SK-N-SH treated with all-trans-retinoic acid at 6 μM for 48 hours (cell line): ENCODE data around the gene FLG.

ENCODE experiments used
- ATAC-seq: fragments of 200-7000 bp; cut with Tn5 transposase; 3 replicates; pipeline ENCODE4 v1.9.1; 2020; ENCODE audit warnings: mild to moderate bottlenecking, moderate library complexity
- ARNTL ChIP-seq: fragments of 450-650 bp; formaldehyde crosslinking; IDR thresholded peaks from 2 replicates; pipeline ENCODE4 v1.5.0; 2020; ENCODE audit warnings: low read depth, mild to moderate bottlenecking, moderate library complexity, borderline replicate concordance
- BACH2 ChIP-seq: fragments of 250-450 bp; sonication (Bioruptor Pico); IDR thresholded peaks from 2 replicates; pipeline ENCODE4 v1.9.0; 2021; ENCODE audit warnings: mild to moderate bottlenecking, borderline replicate concordance
- CREB5 ChIP-seq: fragments of 250-450 bp; sonication (Bioruptor Pico); IDR thresholded peaks from 2 replicates; pipeline ENCODE4 v1.5.1; 2020; ENCODE audit warnings: low read depth, mild to moderate bottlenecking, moderate library complexity
- CSDC2 ChIP-seq: fragments of 250-450 bp; sonication (Bioruptor Pico); IDR thresholded peaks from 2 replicates; pipeline ENCODE4 v1.5.0; 2020; ENCODE audit warnings: mild to moderate bottlenecking, moderate library complexity
- CSRNP3 ChIP-seq: fragments of 250-450 bp; sonication (Bioruptor Pico); IDR thresholded peaks from 2 replicates; pipeline ENCODE4 v1.5.1; 2021; ENCODE audit warnings: mild to moderate bottlenecking, moderate library complexity
- ESRRG ChIP-seq: fragments of 250-450 bp; sonication (Bioruptor Pico); IDR thresholded peaks from 2 replicates; pipeline ENCODE4 v1.6.1; 2021; ENCODE audit warnings: mild to moderate bottlenecking
- GLIS3 ChIP-seq: fragments of 250-450 bp; sonication (Bioruptor Pico); IDR thresholded peaks from 2 replicates; pipeline ENCODE4 v1.5.0; 2020; ENCODE audit warnings: mild to moderate bottlenecking, moderate library complexity
- OSR1 ChIP-seq: fragments of 250-450 bp; sonication (Bioruptor Pico); IDR thresholded peaks from 2 replicates; pipeline ENCODE4 v1.8.0; 2022; ENCODE audit warnings: moderate library complexity, mild to moderate bottlenecking, inconsistent platforms
- PPARA ChIP-seq: fragments of 250-450 bp; sonication (Bioruptor Pico); IDR thresholded peaks from 2 replicates; pipeline ENCODE4 v1.5.0; 2020; ENCODE audit warnings: mild to moderate bottlenecking, borderline replicate concordance
- RARB ChIP-seq: fragments of 250-450 bp; sonication (Bioruptor Pico); IDR thresholded peaks from 2 replicates; pipeline ENCODE4 v1.8.0; 2021; ENCODE audit warnings: mild to moderate bottlenecking, moderate library complexity
- SNAI2 ChIP-seq: fragments of 250-450 bp; sonication (Bioruptor Pico); IDR thresholded peaks from 2 replicates; pipeline ENCODE4 v1.5.0; 2020; ENCODE audit warnings: mild to moderate bottlenecking, moderate library complexity
- TCF4 ChIP-seq: fragments of 250-450 bp; sonication (Bioruptor Pico); IDR thresholded peaks from 2 replicates; pipeline ENCODE4 v1.8.0; 2021; ENCODE audit warnings: mild to moderate bottlenecking, moderate library complexity, borderline replicate concordance
- TOX ChIP-seq: fragments of 250-450 bp; sonication (Bioruptor Pico); IDR thresholded peaks from 2 replicates; pipeline ENCODE4 v1.8.0; 2021; ENCODE audit warnings: mild to moderate bottlenecking, moderate library complexity, borderline replicate concordance
- ZC3H10 ChIP-seq: fragments of 250-450 bp; sonication (Bioruptor Pico); IDR thresholded peaks from 2 replicates; pipeline ENCODE4 v1.5.1; 2021; ENCODE audit warnings: mild to moderate bottlenecking, moderate library complexity
- ZFP3 ChIP-seq: fragments of 250-450 bp; sonication (Bioruptor Pico); IDR thresholded peaks from 2 replicates; pipeline ENCODE4 v1.5.0; 2020; ENCODE audit warnings: mild to moderate bottlenecking, moderate library complexity
- ZFP30 ChIP-seq: fragments of 450-650 bp; formaldehyde crosslinking; IDR thresholded peaks from 2 replicates; pipeline ENCODE4 v1.5.0; 2022; ENCODE audit warnings: mild to moderate bottlenecking, moderate library complexity
- ZNF70 ChIP-seq: fragments of 450-650 bp; formaldehyde crosslinking; IDR thresholded peaks from 2 replicates; pipeline ENCODE4 v1.5.0; 2020; ENCODE audit warnings: mild to moderate bottlenecking, moderate library complexity
- ZNF8 ChIP-seq: fragments of 450-650 bp; formaldehyde crosslinking; IDR thresholded peaks from 2 replicates; pipeline ENCODE4 v1.5.0; 2020; ENCODE audit warnings: mild to moderate bottlenecking, moderate library complexity
- TF ChIP-seq, protein P1 (sequence below): fragments of 250-450 bp; sonication (Bioruptor Pico); IDR thresholded peaks from 2 replicates; pipeline ENCODE4 v1.8.0; 2020; ENCODE audit warnings: mild to moderate bottlenecking, moderate library complexity, borderline replicate concordance
- TF ChIP-seq, protein P2 (sequence below): fragments of 250-450 bp; sonication (Bioruptor Pico); IDR thresholded peaks from 2 replicates; pipeline ENCODE4 v1.8.0; 2021; ENCODE audit warnings: low read depth, mild to moderate bottlenecking, moderate library complexity, borderline replicate concordance

The FLG gene

DNA sequence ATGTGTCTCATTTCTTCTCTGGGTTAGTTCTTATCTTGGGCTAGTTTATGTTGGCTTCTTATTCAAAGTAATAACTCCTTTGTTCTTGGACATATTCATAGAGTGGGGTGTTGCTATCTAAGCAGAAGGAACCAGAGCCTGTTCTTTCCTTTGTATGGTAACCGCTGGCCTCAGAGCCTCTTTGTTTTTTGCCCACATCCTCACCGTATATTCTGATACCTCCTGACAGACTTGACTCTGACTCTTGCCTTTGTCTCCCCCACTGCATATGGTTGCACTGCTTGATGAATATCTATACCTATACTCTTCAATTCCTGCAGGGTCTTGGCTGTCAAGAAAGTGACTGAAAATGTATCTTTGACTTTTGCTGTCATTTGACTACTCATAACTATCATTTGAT lies 24.6 kb upstream of the FLG start:
- ATAC-seq = no peak
- no peak for TF ChIP-seq SNAI2 (CRISPR knock-in tag)
- no peak for TF ChIP-seq ESRRG (CRISPR knock-in tag)
- TF ChIP-seq PPARA = no peak
- TF ChIP-seq CREB5 = no peak
- TF ChIP-seq TOX (CRISPR knock-in tag) = no peak
- no peak for TF ChIP-seq BACH2 (CRISPR knock-in tag)
- no peak for TF ChIP-seq CSDC2 (CRISPR knock-in tag)
- TF ChIP-seq ZNF70 (CRISPR knock-in tag) = no peak
- TF ChIP-seq, protein P1, sequence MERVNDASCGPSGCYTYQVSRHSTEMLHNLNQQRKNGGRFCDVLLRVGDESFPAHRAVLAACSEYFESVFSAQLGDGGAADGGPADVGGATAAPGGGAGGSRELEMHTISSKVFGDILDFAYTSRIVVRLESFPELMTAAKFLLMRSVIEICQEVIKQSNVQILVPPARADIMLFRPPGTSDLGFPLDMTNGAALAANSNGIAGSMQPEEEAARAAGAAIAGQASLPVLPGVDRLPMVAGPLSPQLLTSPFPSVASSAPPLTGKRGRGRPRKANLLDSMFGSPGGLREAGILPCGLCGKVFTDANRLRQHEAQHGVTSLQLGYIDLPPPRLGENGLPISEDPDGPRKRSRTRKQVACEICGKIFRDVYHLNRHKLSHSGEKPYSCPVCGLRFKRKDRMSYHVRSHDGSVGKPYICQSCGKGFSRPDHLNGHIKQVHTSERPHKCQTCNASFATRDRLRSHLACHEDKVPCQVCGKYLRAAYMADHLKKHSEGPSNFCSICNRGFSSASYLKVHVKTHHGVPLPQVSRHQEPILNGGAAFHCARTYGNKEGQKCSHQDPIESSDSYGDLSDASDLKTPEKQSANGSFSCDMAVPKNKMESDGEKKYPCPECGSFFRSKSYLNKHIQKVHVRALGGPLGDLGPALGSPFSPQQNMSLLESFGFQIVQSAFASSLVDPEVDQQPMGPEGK (CRISPR knock-in tag) = no peak
- no peak for TF ChIP-seq GLIS3
- TF ChIP-seq ZC3H10 (CRISPR knock-in tag) = no peak
- no peak for TF ChIP-seq ARNTL (CRISPR knock-in tag)
- TF ChIP-seq ZNF8 (CRISPR knock-in tag) = no peak

DNA sequence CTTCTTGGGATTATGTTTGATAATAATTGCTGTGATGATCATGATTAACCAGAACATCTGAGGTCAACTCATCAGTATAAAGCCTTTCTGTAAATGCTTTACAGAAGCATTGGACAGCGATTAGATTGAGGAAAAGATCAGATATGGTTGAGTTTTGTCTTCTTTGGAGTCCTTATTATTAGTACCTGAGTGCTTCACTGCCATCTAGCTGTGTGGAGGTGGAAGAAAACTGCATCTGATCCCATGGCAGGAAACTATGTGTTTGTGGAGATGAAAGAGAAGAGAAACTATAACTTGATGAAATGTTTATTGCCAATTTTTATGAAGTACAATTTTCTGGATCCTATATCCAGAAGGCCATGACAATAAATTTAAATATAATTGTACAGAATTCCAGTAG lies 23.4 kb upstream of the FLG start:
- TF ChIP-seq ESRRG (CRISPR knock-in tag) (no peak), ARNTL (CRISPR knock-in tag) (no peak), RARB (no peak), ZFP30 (no peak)
- peak; percentile 44; the same call in 1 of the 3 replicates for ATAC-seq

DNA sequence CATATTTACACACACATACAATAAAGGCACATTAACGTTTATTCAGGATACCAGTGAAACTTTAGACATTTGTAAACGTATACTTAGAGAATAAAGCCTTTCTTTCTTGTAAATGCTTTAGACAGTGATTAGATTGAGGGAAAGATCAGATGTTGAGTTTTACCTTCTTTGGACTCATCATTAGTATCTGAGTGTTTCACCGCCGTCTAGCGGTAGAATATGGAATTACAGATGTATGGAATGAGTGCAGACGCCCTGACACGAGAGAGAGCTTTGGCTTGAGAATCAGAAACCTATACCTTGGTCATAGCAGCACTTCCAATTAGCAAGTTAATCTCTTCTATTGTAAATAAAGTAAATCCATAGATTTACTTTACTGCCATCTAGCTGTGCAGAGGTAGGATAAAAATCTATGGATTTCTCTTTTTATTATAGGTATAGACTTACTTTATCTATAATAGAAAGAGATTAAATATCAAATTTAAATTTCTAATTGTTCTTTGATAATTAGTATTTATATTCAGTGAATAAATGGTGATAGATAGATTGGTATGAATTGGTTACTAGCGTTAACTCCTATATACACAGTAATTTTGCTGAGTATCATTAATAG lies 22.2 kb upstream of the FLG start:
- peak; percentile 96 for ATAC-seq

DNA sequence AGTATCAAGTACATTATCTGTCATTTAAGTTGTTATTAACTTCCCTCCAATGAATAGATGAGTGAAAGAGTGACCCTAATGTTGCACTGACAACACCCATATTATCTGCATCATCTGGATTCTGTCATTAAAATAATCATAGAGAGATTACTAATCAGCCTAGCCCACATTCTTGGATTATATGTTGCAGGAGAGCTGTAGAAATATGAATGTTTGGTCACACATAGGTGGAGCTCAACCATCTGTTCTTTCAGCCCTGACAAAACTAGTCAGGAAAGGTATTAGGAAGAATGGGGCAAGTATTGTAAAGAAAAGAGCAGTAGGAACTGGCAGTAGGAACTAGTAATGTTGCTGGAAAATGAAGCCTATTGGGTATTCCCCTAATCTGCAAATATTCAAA lies 19.4 kb upstream of the FLG start:
- TF ChIP-seq ESRRG (CRISPR knock-in tag) (no peak), CREB5 (no peak)
- ATAC-seq = no peak

More for the DNA sequence above, 22.2 kb upstream of the FLG start:
- TF ChIP-seq RARB = no peak
- TF ChIP-seq, protein P1 (CRISPR knock-in tag) = no peak
- TF ChIP-seq ZFP3 = no peak
- no peak for TF ChIP-seq ZNF70 (CRISPR knock-in tag)
- TF ChIP-seq ZFP30 = no peak
- TF ChIP-seq ESRRG (CRISPR knock-in tag) = no peak
- no peak for TF ChIP-seq ZNF8 (CRISPR knock-in tag)
- TF ChIP-seq, protein P2, sequence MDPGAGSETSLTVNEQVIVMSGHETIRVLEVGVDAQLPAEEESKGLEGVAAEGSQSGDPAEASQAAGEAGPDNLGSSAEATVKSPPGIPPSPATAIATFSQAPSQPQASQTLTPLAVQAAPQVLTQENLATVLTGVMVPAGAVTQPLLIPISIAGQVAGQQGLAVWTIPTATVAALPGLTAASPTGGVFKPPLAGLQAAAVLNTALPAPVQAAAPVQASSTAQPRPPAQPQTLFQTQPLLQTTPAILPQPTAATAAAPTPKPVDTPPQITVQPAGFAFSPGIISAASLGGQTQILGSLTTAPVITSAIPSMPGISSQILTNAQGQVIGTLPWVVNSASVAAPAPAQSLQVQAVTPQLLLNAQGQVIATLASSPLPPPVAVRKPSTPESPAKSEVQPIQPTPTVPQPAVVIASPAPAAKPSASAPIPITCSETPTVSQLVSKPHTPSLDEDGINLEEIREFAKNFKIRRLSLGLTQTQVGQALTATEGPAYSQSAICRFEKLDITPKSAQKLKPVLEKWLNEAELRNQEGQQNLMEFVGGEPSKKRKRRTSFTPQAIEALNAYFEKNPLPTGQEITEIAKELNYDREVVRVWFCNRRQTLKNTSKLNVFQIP = no peak
- no peak for TF ChIP-seq BACH2 (CRISPR knock-in tag)

DNA sequence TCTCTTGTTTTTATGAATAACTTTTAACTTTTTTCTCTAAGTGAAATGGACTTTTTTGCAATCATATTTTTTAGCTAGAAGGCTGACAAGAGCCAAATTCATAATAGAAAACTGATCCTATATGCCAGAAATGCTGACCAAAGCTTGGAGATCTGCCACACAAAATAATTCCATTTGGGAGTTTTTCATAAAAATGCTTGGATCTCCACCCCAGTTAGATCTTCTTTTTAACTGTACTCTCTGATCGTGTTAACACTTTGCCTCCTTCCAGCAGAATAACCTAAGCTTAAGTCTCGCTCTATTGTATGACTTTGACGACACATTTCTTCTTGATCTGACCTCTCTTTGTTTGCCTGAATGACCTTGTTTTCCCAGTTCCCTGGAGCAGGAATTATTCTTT lies 18.0 kb upstream of the FLG start:
- no peak for ATAC-seq
- TF ChIP-seq CSRNP3 (no peak), ZC3H10 (CRISPR knock-in tag) (no peak), PPARA (no peak), CSDC2 (CRISPR knock-in tag) (no peak), TOX (CRISPR knock-in tag) (no peak), ESRRG (CRISPR knock-in tag) (no peak), BACH2 (CRISPR knock-in tag) (no peak), TCF4 (CRISPR knock-in tag) (no peak), OSR1 (CRISPR knock-in tag) (no peak), ZFP3 (no peak), GLIS3 (no peak), CREB5 (no peak)
- TF ChIP-seq, protein P2 = no peak
